Heart left ventricle (tissue), 16 donors: ENCODE results near the gene WNT11. TPM values are rescaled to one million over a fixed set of nuclear protein-coding genes. Genes with fewer than 3 reads are reported as not detected.
"Not testable (repeated sequence)": the region's sequence is repeated elsewhere in the genome, so short reads cannot be mapped to it uniquely, and the experiment has no call there.

Source experiments
- ATAC-seq, 4 donors: fragments of 200-7000 bp; cut with Tn5 transposase; one replicate each; pipeline ENCODE4 v1.9.1; 2020 to 2022; ENCODE audit warnings: moderate library complexity in 4 of 4, mild to moderate bottlenecking in 3 of 4, moderate number of reproducible peaks in 1 of 4
- DNase-seq, 5 donors: peaks; one replicate each; pipeline ENCODE4 v3.0.0-alpha.2; 2020
- H3K27ac ChIP-seq, 12 donors: fragments of 200-600 bp; sonication (generic) in 4 of 12; one replicate each; pipeline versions ENCODE4 v1.5.0 to v1.8.0; 2016 to 2022; ENCODE audit warnings: mild to moderate bottlenecking in 2 of 12
- H3K27me3 ChIP-seq, 9 donors: fragments of 200-600 bp; sonication (generic) in 2 of 9; one replicate each; pipeline versions ENCODE4 v1.5.1 to v1.8.0; 2016 to 2022; ENCODE audit warnings: mild to moderate bottlenecking in 3 of 9
- H3K36me3 ChIP-seq, 9 donors: fragments of 200-600 bp; sonication (generic) in 2 of 9; one replicate each; pipeline versions ENCODE4 v1.5.0 to v1.8.0; 2018 to 2022; ENCODE audit warnings: mild to moderate bottlenecking in 2 of 9
- H3K4me1 ChIP-seq, 12 donors: fragments of 200-600 bp; sonication (generic) in 4 of 12; one replicate each; pipeline versions ENCODE4 v1.5.0 to v1.8.0; 2016 to 2022; ENCODE audit warnings: mild to moderate bottlenecking in 3 of 12
- H3K4me3 ChIP-seq, 12 donors: fragments of 200-600 bp; sonication (generic) in 4 of 12; one replicate each; pipeline versions ENCODE4 v1.5.0 to v1.8.0; 2017 to 2022; ENCODE audit warnings: mild to moderate bottlenecking in 9 of 12, moderate library complexity in 4 of 12
- H3K9me3 ChIP-seq, 12 donors: fragments of 200-600 bp; sonication (generic) in 4 of 12; one replicate each; pipeline versions ENCODE4 v1.5.0 to v1.8.0; 2016 to 2022; ENCODE audit warnings: mild to moderate bottlenecking in 1 of 12
- CTCF ChIP-seq, 12 donors: fragments of 200-600 bp; sonication (generic) in 4 of 12; IDR thresholded peaks; one replicate each; pipeline versions ENCODE4 v1.5.0 to v1.8.0; 2018 to 2022; ENCODE audit warnings: antibody characterized with exemption in 12 of 12, mild to moderate bottlenecking in 5 of 12
- POLR2A ChIP-seq, 2 donors: fragments of 450-650 bp; IDR thresholded peaks; one replicate each; pipeline ENCODE4 v1.6.1; 2017; ENCODE audit warnings: antibody characterized with exemption in 2 of 2, mild to moderate bottlenecking in 2 of 2, moderate library complexity in 2 of 2
- WGBS, 4 donors: extraction: QIAGEN DNeasy Blood & Tissue Kit in 2 of 4; methylation state at CpG; one replicate each; pipeline versions ENCODE4 v1.1.5 to v1.1.7; 2013 to 2018; 5-methylcytosine and 5-hydroxymethylcytosine counted together
- intact Hi-C, 10 donors: fragments of 100-400 bp; cut with DNase I; formaldehyde crosslinking; loops; one replicate each; pipeline versions ENCODE4 v1.11.1 to v1.14.2; 2022
- polyA plus RNA-seq, 2 donors: library from polyadenylated mRNA; stranded (reverse); fragments of 200-250 nt; gene quantifications; one replicate each; pipeline ENCODE4 v1.2.3, GENCODE V29; 2013
- total RNA-seq, 9 donors: library from RNA; depleted of rRNA in 2 of 9; stranded (reverse); fragments of >200 nt in 2 of 9; fragmentation: NEBNext Ultra II Directional in 3 of 9; extraction: Animal tissue kit (Norgen Biotek cat#: 25700) in 3 of 9; gene quantifications; one replicate each; pipeline versions ENCODE4 v1.1.0 to v1.2.4, GENCODE V29; 2016 to 2023
- donor health status: ischemic (EF 13 %, LVEDD 7.1; RV severe dilation, severe dysfunction).
- donor health status: healthy with polysubstance abuse.
- donor health status: DM: no; HTN: yes; CAD: no.
- donor health status: DM: no; HTN: no; CAD: no.
- donor health status: ischemic (EF 25% LVEDD 6.9; RV normal size, moderate dysfunction).
- donor health status: ischemic (EF 25% LVEDD 5.7; RV mildly dilated, moderate dysfunction).
- donor health status: healthy.
- donor health status: DM: yes; HTN: yes; CAD: no.
- donor health status: ischemic (EF 35%, LVEDD 5.7; RV mildly dilated, moderate dysfunction).
- donor health status: nonischemic (EF 11% LVEDD 7.7; RV severe dilation, severe dysfunction).
- donor health status: DM: yes; HTN: yes; CAD: no.
- donor health status: PGD.
- donor health status: ischemic (EF 29% LVEDD 5.4; RV normal size, mild dysfunction).
- donor health status: nonischemic (EF 23%, LVEDD 6.1; RV moderate dilation, normal function).

The WNT11 gene
- total and polyA plus RNA-seq, 11 donors: 3.8 to 20.9 (median 8.1) TPM

GRCh38 chr11:76201672-76202412 lies 4.5 kb downstream of the WNT11 start:
- TF ChIP-seq POLR2A (IDR thresholded peaks at IDR 0.05): no peak
- no peak for TF ChIP-seq CTCF (IDR thresholded peaks at IDR 0.05)
- DNase-seq: peak in 1 of 5 donors; percentile 48
- no peaks in the 10 kb centered on the region for H3K36me3 ChIP-seq
- peaks cover 0 to 27% (median 0%) of the 10 kb centered on the region in 9 donors for H3K27me3 ChIP-seq
- peaks cover 0 to 17% (median 10%) of the 10 kb centered on the region in 12 donors for H3K4me1 ChIP-seq
- intact Hi-C loops: loop anchor here in 4 of 10 donors (10.0 kb wide), 3 partner anchors 303 to 483 kb away; no protein-coding TSS in a partner anchor
- H3K4me3 ChIP-seq: no peak overlapping the region
- no peak for ATAC-seq
- H3K27ac ChIP-seq: no peak overlapping the region
- no peaks in the 10 kb centered on the region for H3K9me3 ChIP-seq
- 91 to 96% (median 95%) methylated on average over 7 to 11 of the region's 11 CpGs for WGBS, 4 donors

GRCh38 chr11:76201056-76201455 lies 5.2 kb downstream of the WNT11 start:
- DNase-seq: peak in 1 of 5 donors; percentile 19
- peaks cover 0 to under 1% (median 0%) of the 10 kb centered on the region in 9 donors for H3K36me3 ChIP-seq
- peaks cover 0 to 10% (median 5%) of the 10 kb centered on the region in 12 donors for H3K4me1 ChIP-seq
- H3K27me3 ChIP-seq: peaks cover 0 to 19% (median 0%) of the 10 kb centered on the region in 9 donors
- H3K4me3 ChIP-seq: no peak overlapping the region
- TF ChIP-seq POLR2A (IDR thresholded peaks at IDR 0.05): no peak
- no peak for TF ChIP-seq CTCF (IDR thresholded peaks at IDR 0.05)
- intact Hi-C loops: loop anchor here in 4 of 10 donors (10.0 kb wide), 3 partner anchors 304 to 484 kb away; no protein-coding TSS in a partner anchor
- no peak overlapping the region for H3K27ac ChIP-seq
- WGBS, 4 donors: 86 to 91% (median 90%) methylated on average over 9 to 10 of the region's 10 CpGs
- no peaks in the 10 kb centered on the region for H3K9me3 ChIP-seq
- no peak for ATAC-seq

GRCh38 chr11:76200006-76200940 lies 6.0 kb downstream of the WNT11 start:
- ATAC-seq (no peak), DNase-seq (peak in 1 of 5 donors; percentile 50)
- Histone ChIP-seq H3K4me3 (no peak overlapping the region), H3K36me3 (peaks cover 0 to 3% (median 0%) of the 10 kb centered on the region in 9 donors), H3K27me3 (peaks cover 0 to 11% (median 0%) of the 10 kb centered on the region in 9 donors), H3K27ac (no peak overlapping the region), H3K9me3 (no peaks in the 10 kb centered on the region), H3K4me1 (peaks cover 0 to 2% (median 0%) of the 10 kb centered on the region in 12 donors)
- no peak for TF ChIP-seq POLR2A (IDR thresholded peaks at IDR 0.05)
- no peak for TF ChIP-seq CTCF (IDR thresholded peaks at IDR 0.05)
- intact Hi-C loops: loop anchor here in 4 of 10 donors (10.0 kb wide), 3 partner anchors 305 to 485 kb away; no protein-coding TSS in a partner anchor
- 87 to 91% (median 90%) methylated on average over 27 to 28 of the region's 28 CpGs for WGBS, 4 donors

GRCh38 chr11:76198691-76199090 lies 7.6 kb downstream of the WNT11 start:
- H3K4me3 ChIP-seq, H3K27ac ChIP-seq, intact Hi-C loops, H3K27me3 ChIP-seq, H3K36me3 ChIP-seq, ATAC-seq, H3K9me3 ChIP-seq, H3K4me1 ChIP-seq: not testable (repeated sequence)
- DNase-seq: peak in 1 of 5 donors; percentile 27
- WGBS, 4 donors: 94 to 97% (median 95%) methylated on average over 6 of the region's 6 CpGs
